HG03571 (cell line): Measurements from ENCODE around the gene RASGEF1C.

Experiments used
- ATAC-seq: cut with Tn5 transposase; IDR thresholded peaks from one replicate; pipeline ENCODE4 v1.9.1; 2021; ENCODE audit not compliant: unreplicated experiment

Gene RASGEF1C

DNA sequence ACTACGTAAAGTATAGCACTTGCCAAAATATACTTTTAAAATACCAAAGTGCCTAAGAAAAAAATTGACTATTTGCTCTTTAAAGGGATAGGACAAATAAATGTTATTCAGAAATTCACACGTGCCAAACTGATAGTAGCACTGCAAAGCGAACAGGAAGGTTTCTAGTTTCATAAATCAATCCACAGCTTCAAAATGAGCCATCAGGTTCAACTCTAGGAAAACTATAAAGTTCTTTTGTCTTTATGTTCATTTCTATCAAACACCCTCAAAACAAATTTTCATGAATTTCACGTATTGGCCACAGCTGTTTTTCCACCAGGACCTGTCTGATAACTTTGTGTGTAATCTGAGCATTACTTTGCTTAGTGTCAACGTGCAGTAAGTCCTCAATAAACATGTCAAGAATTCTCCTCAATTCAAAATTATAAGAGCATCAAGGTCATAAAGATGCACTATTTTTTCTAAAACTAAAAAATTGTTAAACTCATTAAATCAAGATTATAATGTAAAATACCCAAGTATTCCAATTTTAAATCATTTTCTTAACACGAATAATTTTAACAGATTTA lies 140.4 kb downstream of the RASGEF1C start:
- no peak for ATAC-seq

DNA sequence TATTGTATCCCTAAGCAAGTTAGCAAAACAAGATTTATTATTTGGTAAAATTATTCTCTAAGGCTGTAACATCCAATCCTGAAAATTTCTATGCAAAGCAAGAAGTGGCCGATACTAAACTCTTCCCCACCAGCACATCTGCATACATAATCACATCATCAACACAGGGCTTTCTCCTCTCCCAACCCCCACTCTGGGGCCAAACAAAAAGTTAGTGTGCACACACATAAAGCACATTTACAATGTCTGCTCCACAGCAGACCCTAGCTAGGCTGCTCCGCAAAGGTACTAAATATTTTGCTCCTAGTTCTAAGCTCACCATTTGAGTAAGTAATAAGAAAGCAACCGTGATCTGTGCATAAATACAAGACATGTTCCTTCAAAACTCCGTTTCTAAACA lies 141.0 kb downstream of the RASGEF1C start:
- no peak for ATAC-seq

DNA sequence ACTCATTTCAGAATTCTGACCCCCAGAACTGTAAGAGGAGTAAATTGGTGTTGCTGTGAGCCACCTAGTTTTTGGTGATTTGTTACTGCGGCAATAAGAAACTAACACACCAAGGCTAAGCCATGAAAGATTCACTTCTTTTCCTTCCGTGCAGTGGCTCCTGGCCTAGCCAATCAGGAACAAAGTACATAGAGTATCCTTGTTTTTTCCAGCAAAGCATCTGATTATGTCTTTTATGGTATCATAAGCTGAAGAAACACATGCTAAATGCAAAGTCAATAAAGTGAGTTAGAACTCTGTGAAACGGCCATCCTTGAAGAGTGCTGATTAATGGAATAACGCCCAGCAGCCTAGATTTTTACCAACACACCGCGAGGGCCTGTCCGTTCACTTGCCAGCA lies 148.8 kb downstream of the RASGEF1C start:
- no peak for ATAC-seq

DNA sequence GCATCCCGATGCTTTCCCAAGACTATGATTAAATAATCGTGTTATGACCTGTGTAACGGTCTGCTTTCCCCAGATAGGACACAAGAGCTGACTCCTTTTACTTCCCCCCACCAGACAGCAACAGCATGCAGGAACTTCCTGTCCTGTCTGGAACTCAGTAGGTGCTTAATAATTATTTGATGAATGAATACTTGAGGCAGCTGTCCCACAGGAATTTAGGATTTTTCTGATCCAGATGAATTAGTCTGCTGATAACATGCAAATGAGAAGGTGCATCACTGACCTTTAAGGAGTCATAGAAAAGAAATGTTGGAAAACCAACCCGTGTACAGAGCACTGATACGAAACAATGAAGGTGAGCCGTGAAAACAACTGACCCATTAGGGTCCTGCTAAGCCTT lies 149.7 kb downstream of the RASGEF1C start:
- ATAC-seq: no peak

DNA sequence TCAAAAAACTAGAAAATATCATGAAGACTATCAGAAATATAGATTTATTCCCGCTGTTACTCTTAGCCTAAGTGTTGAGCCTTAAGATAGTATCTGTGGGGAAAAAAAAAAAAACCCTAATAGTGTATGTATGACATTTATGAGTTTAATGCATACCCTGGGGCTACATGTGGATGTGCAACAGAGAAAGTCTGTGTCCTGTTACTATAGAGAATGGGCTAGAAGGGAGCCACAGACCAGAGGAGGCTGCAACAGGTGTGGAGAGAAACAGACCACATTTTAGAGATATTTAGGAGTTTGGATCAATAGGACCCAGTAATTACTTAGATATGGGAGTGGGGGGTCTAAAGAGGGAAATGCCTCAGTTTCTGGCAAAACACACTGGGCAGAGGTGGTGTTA lies 152.9 kb downstream of the RASGEF1C start:
- no peak for ATAC-seq

- ATAC-seq: no peak
Measured at GRCh38 chr5:180054226-180054625, 154.8 kb downstream of the RASGEF1C start.

GRCh38 chr5:180053061-180053602 lies 155.9 kb downstream of the RASGEF1C start:
- ATAC-seq: no peak

- ATAC-seq: no peak
Measured at GRCh38 chr5:180052211-180052818, 156.7 kb downstream of the RASGEF1C start.
